HG02798 (cell line): ENCODE results near the gene ATP6AP2.
A peak's percentile ranks its signal among the peaks of the same experiment; 100 is the strongest.

Experiments used
- ATAC-seq: cut with Tn5 transposase; IDR thresholded peaks from one replicate; pipeline ENCODE4 v1.9.1; 2021; ENCODE audit warnings: mild to moderate bottlenecking; ENCODE audit not compliant: unreplicated experiment, poor library complexity

ATP6AP2 gene

DNA sequence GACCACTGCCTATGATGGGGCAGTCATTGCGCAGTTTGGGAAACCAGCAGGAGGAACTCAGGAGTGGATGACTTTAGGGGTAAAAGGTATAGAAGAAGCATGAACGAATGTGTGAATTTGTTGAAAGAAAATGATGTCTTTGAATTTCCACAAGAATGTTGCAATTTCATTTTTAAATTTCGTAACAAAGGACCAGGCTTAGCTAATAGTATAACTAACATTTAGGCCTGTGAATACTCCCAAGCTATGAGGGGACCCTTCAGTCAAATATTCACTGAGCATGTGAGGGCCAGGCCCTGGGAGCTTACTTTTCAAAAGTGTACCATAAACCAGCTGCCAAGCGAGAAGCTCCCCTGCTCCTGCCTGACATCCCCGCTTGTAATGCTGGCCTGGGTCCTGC is 47.7 kb downstream of the ATP6AP2 start:
- no peak for ATAC-seq

DNA sequence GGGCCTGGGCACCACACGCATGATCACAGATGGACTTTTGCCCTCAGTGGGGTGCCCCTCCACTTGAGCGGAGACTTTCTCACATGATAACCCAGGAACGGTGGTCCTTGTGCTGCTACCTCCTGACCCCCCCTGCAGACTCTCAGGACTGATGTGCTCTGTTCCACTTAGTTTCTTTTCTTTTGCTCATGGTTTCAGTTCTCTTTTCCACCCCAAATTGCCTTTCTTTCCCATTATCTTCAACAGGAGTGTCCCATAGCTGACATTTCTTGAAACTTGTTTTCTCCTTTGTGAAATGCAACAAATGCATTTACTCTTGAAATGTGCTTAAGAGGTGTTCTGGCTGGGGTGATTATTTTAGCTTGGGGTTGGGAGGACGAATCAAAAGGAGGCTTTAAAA is 51.4 kb downstream of the ATP6AP2 start:
- no peak for ATAC-seq

DNA sequence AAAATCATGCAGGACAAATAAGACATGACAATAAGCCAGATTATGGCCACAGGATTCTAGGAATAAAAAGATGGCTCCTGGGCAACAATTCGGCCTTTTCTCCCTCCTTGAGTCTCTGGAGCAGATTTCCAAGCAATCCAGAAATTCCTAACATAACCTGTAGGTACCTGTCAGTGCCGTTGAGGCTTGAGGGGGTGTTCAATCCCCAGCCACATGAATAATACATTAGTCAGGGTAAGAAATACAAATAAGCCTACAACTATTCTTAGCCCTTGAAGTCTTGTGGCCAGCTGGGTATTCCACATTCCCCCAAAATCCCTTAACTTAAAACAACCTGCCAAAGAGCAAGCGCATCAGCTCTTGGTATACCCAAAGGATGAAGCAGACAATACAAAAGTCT is 56.9 kb downstream of the ATP6AP2 start:
- no peak for ATAC-seq

DNA sequence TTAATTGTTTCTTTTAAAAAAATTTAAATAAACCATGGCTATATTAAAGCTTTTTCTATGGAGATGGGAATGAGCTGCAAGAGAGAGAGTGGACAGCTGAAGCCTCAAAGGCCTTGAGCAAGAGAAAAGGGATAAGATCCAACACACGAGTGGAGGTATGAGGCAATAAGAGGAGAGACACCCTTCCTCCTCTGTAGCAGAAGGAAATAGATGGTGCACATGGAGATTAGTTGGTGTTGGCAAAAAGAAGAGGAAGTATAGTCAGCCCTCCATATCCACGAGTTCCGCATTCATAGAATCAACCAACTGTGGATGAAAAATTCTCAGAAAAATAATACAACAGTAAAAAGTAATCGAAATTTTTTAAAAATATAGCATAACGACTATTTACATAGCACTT is 63.4 kb downstream of the ATP6AP2 start:
- no peak for ATAC-seq

DNA sequence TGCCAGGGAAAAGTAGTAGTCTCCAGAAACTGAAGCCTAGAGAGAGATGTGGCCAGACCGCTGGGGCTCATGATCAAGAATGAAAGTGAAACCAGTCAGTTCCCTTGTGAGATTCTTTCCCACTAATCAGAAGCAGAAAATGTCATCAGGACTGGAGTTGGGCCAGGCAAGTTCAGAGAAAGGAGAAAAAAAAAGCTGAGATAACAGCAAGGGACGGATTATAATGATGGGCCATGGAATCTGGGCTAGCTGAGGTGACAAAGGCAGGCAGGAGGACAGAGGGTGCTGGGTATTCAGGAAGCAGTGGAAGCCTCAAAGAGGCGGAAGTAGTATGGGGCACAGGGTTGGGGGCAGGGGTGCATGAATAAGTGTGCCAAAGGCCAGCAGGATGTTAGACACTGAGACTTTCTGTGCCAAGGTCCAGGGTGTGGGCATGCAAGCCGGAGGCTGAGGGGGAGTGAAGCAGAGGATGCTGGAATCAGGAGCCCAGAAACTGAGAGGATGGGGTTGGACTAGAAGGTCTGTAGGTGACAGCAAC is 64.1 kb downstream of the ATP6AP2 start:
- ATAC-seq: no peak

DNA sequence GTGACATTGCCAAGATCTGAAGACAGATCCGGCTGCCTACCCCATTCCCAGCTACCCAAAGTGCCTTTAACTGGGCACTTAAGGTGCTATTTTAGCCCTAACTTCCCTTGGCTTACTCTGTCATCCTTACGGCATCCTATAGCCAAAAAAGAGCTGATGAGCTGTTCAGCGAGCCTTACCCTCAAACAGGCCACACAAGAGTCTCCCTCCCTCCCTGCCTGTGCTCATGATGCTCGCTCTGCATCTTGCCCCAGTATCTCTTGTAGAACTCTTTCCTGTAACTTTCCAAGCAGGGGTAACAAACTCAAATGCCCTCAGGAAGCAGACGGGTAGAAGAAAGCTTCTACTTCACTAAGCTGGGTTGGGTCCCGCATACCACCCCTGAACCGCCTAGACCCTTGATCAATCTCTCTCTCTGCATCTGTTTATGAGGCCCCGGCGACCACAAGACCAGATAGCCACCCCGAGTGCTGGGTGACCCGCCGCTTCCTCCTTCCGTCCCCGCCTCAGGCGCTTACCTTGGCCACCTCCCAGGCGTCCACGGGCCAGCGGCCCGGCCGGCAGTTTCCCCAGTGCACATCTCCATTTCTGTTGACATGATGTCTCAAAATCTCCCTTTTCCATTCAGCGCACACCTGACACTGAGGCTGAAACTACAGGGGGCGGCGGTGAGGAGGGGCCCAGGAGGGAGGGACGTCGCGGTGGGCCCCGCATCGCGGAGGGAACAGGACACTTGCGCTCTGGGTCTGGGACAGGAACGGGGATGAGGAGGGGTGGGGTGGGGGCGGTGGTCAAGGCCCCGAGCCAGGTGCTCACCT is 65.9 kb downstream of the ATP6AP2 start:
- peak; percentile 28 for ATAC-seq

DNA sequence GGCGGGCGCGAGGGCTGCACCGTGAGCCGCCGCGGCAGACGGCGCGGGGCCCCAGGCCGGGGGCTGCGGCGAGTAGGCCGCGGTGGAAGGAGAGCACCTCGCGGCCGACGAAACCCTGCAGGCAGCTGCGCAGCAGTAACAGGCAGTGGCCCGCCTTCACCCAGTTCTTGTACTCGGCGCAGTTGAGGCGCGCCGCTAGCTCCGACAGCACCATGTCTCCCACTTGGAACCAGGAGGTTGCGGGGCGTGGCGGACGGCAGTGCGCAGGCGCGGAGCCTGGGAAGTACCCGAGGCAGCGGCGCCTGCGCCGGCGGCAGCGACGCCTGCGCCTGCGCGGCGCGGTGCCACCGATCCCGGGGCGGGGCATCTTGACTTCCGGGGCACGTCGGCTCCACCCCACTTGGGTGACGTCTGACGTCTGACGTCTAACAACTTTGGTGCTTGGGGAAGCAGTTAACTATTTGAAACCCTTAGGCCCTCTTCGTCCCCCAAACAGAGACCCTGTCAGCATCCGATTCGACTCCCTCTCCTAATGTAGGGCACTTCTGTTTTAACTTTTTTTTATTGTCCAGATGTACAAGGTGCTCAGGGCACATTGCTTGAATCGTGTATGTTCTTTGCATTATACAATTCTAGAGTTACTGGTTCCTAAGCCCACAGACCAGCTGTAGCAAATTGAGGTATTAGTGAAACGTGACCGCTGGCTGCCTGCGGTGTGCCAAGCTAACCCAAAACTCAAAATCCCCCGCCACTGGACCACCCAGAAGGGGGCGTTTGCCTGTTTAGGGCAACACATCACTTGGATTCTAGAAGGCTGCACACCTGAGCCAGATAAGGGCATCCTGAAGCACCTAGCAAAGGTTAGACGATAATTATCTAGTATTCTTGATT is 66.8 kb downstream of the ATP6AP2 start, which contains the start of gene CXorf38:
TSS of gene CXorf38 (minus strand) at position 255 of the 891 bp plus-strand sequence. CDS start at position 214, 41 bp downstream.
- peak; percentile 84 for ATAC-seq

DNA sequence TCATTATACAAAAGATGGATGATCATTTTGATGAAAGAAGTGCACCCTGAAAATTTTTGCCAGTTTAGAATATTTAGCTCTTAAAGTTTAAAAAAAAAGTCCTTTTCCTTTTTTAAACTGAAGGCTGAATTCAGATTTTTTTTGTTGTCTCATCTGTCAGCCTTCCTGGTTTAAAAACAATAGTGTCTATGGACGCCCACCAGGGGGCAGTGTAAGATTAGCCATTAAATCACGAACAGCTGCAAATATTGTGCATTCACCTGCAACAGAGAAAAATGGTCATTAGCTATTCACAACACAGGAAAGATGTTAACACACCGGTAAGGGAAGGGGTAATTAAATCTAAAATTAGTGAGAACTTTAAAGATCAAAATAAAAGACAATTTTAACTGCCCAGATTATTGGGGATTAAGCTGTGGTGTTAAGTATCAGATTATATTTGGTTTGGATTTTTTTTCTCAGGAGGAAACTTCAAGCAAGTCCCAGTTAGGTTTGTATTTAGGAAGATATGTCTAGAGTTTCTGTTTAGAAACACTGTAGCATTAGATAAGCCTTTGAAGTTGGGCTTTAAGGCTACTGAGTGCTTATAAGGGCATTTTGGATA is 71.0 kb downstream of the ATP6AP2 start:
- no peak for ATAC-seq

DNA sequence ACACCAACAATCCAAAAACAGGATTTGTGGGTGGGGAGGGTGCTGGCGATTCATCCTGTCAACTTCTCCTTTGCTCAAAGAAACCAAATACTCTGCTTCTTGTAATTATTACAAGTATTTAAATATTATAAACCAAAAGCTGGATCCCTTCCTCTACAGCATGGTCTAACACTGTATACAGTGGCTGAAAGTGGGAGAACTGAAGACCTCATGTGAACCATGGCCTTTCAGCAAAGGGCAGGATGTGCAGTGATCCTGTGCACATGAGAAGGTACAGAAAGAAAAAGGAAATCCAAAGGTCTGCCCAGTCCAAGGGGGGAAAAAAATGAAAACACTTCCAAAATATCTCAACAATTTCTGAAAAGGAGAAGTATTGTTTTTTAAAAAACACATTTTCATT is 71.9 kb downstream of the ATP6AP2 start:
- ATAC-seq: no peak

DNA sequence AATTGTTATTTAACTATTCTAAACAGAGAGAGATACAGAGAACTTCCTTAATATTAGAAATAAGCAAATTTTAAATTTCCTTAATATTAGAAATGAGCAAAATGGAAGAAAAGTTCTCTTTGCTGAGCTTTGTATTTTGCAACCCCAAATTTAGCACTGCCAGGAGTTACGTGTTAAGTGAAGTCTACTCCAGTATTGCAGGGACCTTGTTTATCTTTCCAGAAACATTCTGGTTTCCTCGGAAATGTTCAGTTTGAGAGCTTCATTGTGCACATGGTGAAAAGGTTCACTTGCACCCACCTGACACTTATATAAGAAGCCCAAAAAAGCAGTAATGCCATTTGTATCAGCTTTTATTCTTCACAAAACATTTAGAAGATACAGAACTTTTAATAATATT is 72.8 kb downstream of the ATP6AP2 start:
- ATAC-seq: no peak
